Neutrophil (primary cell): ENCODE results near the gene KLK1.

Source experiments
- H3K27ac ChIP-seq: fragments of 200-600 bp; sonication (generic); 2 replicates; pipeline ENCODE4 v1.5.1; 2016; ENCODE audit warnings: mild to moderate bottlenecking, moderate library complexity
- H3K27me3 ChIP-seq: fragments of 200-600 bp; sonication (generic); 2 replicates; pipeline ENCODE4 v1.6.0; 2016; ENCODE audit warnings: mild to moderate bottlenecking
- H3K36me3 ChIP-seq: fragments of 200-600 bp; sonication (generic); 2 replicates; pipeline ENCODE4 v1.5.1; 2017
- H3K4me1 ChIP-seq, 2 experiments: fragments of 200-600 bp in 1 of 2; sonication (generic) in 1 of 2; 1 replicate in 1 of 2; 2 replicates in 1 of 2; pipeline versions ENCODE4 v1.5.1 to v1.6.1; 2013 to 2016; ENCODE audit warnings: low read depth in 1 of 2, low read length in 1 of 2, mild to moderate bottlenecking in 1 of 2, moderate library complexity in 1 of 2; ENCODE audit not compliant: control insufficient read depth in 1 of 2, insufficient read depth in 1 of 2
- H3K4me3 ChIP-seq, 2 experiments: fragments of 200-600 bp in 1 of 2; sonication (generic) in 1 of 2; 1 replicate in 1 of 2; 2 replicates in 1 of 2; pipeline ENCODE4 v1.5.1; 2013 to 2016; ENCODE audit warnings: low read depth in 1 of 2, low read length in 1 of 2, mild to moderate bottlenecking in 1 of 2, moderate library complexity in 1 of 2
- H3K9me3 ChIP-seq: fragments of 200-600 bp; sonication (generic); 2 replicates; pipeline ENCODE4 v1.5.1; 2016
- CTCF ChIP-seq: fragments of 200-600 bp; sonication (generic); IDR thresholded peaks from 2 replicates; pipeline ENCODE4 v1.5.1; 2016; ENCODE audit warnings: antibody characterized with exemption

KLK1 gene

GRCh38 chr19:50796634-50797428, 26.8 kb downstream of the KLK1 start:
- H3K4me1 ChIP-seq: no peaks in the 10 kb centered on the region
- no peak overlapping the region for H3K4me3 ChIP-seq
- H3K36me3 ChIP-seq: peaks cover 41% of the 10 kb centered on the region
- H3K9me3 ChIP-seq: no peaks in the 10 kb centered on the region
- H3K27me3 ChIP-seq: no peaks in the 10 kb centered on the region
- no peak for TF ChIP-seq CTCF
- H3K27ac ChIP-seq: no peak overlapping the region

- H3K27me3 ChIP-seq: no peaks in the 10 kb centered on the region
- peaks cover 41% of the 10 kb centered on the region for H3K36me3 ChIP-seq
- no peak for TF ChIP-seq CTCF
- H3K27ac ChIP-seq: no peak overlapping the region
- no peaks in the 10 kb centered on the region for H3K9me3 ChIP-seq
- H3K4me3 ChIP-seq: no peak overlapping the region
- H3K4me1 ChIP-seq: no peaks in the 10 kb centered on the region
Observed at GRCh38 chr19:50796128-50796633, 27.4 kb downstream of the KLK1 start.

GRCh38 chr19:50795664-50796073, 27.9 kb downstream of the KLK1 start:
- no peak for TF ChIP-seq CTCF
- Histone ChIP-seq H3K27me3 (no peaks in the 10 kb centered on the region), H3K9me3 (no peaks in the 10 kb centered on the region), H3K4me3 (no peak overlapping the region), H3K4me1 (no peaks in the 10 kb centered on the region), H3K27ac (no peak overlapping the region), H3K36me3 (peaks cover 41% of the 10 kb centered on the region)

- no peaks in the 10 kb centered on the region for H3K9me3 ChIP-seq
- no peak for TF ChIP-seq CTCF
- H3K36me3 ChIP-seq: peaks cover 41% of the 10 kb centered on the region
- no peaks in the 10 kb centered on the region for H3K4me1 ChIP-seq
- H3K27me3 ChIP-seq: no peaks in the 10 kb centered on the region
- H3K4me3 ChIP-seq: no peak overlapping the region
- no peak overlapping the region for H3K27ac ChIP-seq
Observed at GRCh38 chr19:50794876-50795663, 28.5 kb downstream of the KLK1 start.

- H3K27ac ChIP-seq: no peak overlapping the region
- no peaks in the 10 kb centered on the region for H3K4me1 ChIP-seq
- H3K27me3 ChIP-seq: no peaks in the 10 kb centered on the region
Observed at GRCh38 chr19:50794074-50794875, 29.3 kb downstream of the KLK1 start.

More at GRCh38 chr19:50794074-50794875, 29.3 kb downstream of the KLK1 start:
- H3K36me3 ChIP-seq: peaks cover 35% of the 10 kb centered on the region
- H3K4me3 ChIP-seq: no peak overlapping the region
- H3K9me3 ChIP-seq: no peaks in the 10 kb centered on the region
- no peak for TF ChIP-seq CTCF
